ENCODE measurements around the gene PRDX4. TPM values are rescaled to one million over a fixed set of nuclear protein-coding genes. Genes with fewer than 3 reads are reported as not detected.
"Not testable (repeated sequence)": the region's sequence is repeated elsewhere in the genome, so short reads cannot be mapped to it uniquely, and the experiment has no call there.

PRDX4 gene
- polyA plus RNA-seq, 12 donors, result 31.7 to 147 (median 87.3) TPM; not detected in 1

DNA sequence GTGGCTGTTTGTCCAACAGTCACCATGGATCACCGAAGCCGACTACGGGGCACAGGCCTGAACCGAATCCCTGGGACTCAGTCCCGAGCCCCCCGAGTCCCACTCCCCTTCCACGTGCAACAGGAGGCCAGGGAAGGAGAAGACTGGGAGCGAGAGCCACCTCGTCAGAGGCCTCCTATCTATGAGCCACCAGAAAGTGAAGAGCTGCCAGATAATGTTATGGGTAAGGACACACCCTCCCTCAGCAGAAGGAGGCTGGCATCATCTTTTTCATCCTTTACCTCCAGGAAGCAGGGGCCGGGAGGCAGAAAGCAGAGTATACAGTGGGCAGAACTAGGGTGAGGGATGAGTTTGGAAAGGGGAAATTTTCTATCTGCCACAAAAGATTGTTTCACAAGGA, 2.8 kb upstream of the PRDX4 start:
- DNase-seq, result no peak

DNA sequence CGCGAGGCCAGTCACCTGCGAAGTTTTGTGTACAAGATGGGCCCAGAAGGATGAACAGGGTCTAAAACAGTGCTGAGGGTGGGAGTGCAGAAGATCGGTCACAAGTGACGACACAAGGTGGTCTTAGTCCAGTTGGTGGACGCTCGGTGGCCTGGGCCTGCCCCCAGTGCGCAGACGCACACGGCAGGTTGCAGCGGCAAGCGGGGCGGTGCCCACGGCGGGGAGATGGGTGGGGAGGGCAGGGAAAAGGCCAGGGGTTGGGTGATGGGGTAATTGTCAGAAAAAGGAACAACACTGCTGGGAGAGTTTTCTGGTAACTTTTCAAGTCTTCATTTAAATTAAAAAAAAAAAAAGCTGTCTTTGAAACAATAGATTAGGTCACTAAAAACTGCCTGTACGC, 1.0 kb upstream of the PRDX4 start:
- no peak for DNase-seq

DNA sequence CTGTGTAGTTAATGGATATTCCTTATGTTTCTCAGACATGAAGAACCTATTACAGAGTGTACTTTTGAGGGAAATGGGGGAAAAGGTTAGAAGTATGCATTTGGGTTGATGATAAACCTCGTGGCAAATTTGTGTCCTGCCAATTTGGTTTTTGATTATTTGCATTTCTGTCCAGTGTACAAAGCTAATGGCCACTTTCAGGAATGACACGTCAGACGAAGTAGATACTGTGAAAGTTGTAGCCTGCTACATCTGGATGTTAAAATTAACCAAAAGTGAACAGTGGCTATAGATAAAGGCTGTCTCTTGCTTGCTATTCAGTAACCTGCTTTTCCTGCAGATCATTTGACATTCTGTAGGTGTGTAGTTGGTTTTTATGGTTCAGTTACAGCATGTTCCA, 1.0 kb downstream of the PRDX4 start:
- peak; percentile 15 for DNase-seq

DNA sequence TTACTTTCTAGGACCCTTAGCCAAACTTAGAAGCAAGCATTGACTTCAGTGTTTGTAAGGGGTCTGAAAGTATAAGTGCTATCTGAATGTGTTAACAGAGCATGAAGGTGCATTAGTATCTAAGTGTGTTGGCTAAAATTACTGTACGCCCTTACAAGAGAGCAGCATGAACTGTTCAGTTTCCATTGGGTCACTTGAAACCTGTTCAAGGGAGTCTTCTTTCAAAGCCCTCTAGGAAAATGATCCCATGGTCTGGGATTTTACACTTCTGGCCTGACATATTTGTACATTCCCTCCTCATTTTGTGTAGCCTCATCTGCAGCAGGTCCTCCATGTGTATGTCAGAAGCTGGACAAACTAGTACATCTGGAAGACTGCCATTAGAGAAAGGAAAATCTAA, 3.2 kb downstream of the PRDX4 start:
- peak; percentile 19 for DNase-seq

DNA sequence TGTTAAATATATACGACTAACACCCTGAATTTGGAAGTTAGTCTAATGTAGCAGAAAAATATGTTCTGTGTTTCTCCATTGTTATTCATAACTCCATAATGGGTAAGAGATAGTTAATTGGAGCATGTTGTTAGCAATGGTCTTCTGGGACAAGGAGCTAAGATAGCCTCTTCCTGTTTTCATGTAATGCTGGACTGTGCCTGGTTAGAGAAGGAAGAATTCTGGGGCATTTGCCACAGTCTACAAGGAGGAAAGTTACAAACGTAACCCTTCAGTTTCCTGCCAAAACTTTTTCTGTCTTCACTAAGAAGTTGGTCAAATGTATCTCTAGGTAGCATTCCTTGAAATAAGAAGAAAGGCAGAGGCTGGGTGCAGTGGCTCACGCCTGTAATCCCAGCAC, 5.8 kb downstream of the PRDX4 start:
- no peak for DNase-seq

DNA sequence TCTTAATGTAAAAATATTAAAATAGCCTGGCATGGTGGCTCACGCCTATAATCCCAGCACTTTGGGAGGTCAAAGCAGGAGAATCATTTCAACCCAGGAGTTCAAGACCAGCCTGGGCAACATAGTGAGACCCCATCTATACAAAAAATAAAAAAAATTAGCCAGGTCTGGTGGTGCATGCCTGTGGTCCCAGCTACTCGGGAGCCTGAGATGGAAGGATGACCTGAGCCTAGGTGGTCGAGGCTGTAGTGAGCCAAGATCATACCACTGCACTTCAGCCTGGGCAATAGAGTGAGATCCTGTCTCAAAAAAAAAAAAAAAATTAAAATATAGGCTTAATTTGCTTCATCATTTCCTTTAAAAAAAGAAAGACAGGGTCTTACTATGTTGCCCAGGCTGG, 9.2 kb downstream of the PRDX4 start:
- DNase-seq, result not testable (repeated sequence)

DNA sequence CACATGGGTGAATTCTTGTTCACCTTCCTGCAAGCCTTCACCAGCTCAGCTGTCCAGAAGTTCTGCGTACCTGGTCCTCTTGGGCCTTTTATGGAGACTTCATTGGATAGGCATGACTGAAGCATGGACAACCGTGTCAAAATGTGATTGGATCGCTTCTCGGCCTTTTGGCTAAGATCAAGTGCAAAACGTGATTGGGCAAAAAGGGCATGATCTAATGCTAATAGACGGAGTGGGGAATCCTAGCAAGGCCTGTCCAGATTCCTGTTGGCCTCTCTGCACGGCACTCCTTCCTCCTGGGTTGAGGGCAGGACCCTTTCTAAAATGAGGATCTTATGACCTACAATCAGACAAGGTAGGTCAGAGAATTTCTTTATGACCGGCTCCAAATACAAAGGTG, 24.9 kb downstream of the PRDX4 start:
- DNase-seq, result no peak

DNA sequence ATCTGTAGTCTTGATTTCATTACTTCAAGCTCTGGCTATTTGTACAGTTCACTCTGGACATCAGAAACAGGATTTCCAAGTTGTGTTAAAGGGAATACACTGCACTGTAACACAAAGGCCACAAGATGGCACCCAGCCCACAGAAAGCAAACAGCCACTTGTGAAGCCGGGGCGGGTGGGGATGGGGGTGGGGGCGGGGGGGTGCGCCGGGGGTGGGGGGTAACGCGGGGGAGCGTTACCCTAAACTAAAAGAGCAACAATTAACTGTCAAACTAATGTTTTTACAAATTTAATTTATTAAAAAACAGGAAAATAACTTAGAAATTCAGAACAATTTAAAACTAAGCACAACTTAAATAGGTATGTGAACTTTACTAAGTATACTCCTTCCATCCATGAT, 27.3 kb downstream of the PRDX4 start:
- DNase-seq, result peak; percentile 53

DNA sequence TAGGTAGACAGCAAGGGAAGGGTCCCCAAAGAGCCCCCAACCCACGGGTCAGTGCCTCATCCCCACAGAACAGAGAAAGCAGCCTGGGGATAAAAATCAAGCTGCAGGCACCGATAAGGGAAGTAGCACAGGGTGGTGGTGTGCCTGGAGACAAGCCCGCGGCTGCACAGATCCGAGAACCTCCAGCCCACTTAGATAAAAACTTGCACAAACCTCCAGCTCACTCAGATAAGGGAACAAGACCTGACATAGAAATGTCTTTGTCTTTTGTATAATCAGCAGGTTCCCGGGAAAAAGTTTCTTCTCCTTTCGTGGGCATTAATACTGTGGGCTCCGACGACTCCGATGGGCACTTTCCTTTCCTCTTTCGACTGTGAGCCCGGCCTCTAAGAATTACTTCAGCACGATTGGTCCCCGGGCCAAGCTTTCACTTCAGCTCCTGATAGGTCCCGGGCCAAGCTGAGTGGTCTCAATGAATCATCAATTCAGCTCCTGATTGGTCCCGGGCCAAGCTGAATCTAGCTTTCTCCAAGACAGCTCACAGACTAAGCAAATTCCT, 32.4 kb downstream of the PRDX4 start:
- peak; percentile 5 for DNase-seq

DNA sequence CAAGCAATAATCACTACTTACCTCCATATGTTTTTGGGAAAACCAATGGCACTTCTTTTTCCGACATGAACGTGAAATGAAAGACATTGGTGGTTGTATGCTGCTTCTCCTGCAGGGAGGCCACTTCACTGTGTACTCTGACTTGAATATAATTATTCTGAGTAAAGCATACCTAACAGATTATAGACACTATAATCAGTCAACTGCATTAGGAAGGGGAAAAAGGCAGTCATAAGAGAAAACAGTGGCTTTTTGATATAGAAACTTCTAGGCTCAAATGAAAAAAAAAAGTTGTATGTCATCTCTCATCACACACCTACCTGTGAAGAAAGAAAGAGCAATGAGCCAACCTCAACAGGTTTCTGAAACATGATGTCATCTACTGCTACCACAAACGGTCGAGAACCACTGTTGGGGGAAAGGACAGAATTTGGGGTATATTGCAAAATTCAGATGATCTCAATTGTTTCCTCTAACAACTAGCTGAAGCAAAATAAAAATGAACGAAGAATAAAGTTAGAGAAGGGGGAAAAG, 37.4 kb downstream of the PRDX4 start:
- DNase-seq, result no peak

DNA sequence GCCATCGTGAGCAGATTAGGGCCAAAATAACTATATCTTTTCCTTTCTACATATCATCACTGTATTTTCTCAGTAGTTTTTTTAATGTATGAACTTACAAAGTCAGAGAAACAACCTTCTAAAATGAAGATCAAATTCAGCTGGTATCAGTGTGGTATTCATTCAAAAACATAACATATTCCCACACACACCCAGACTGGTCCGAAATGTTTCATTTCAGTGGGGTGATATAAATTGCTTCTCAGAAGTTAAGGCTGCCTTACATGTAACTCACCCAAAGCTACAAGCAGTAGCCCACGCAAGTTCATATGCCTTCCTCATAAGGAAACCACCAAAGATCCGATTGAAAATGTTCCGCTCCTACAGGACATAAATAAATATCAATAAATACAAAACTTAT, 37.9 kb downstream of the PRDX4 start:
- no peak for DNase-seq

DNA sequence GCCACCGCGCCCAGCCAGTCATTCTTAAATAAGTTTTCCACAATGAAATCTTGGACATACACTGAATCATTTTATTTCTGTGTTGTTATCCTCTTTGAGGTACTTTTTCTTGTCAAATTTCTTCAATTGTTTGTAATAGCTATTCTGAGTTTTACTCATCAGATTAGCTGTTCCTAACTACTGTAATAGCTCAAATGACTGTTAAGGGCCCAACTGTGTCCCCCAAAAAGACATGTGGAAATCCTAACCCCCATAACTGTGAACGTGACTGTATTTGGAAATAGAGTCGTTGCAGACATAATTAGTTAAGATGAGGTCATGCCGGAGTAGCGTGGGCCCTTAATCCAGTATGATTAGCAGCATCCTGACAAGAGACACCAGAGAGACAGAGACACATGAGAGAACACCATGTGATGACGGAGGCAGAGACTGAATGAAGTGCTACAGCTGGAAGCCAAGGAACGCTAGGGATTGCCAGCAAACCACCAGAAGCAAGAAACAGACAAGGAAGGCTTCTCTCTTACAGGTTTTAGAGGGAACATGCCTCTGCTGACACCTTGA, 52.9 kb downstream of the PRDX4 start:
- no peak for DNase-seq

DNA sequence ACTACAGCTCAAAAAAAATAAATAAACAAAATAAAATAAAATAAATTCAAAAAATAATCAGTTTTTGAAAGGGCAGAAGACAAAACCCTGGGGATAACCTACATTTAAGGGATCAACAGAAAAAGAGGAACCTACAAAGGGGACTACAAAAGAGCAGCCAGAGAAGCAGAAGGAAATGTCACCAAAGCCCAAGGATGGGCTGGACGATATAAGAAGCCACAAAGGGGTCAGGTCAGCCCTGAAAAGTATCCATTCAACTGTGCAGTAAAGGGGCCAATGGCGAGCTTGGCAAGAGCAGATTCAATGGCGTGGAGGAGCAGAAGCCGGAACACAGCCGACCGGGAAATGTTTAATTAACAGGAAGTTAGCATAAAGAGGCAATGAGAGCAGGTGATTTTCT, 58.9 kb downstream of the PRDX4 start:
- no peak for DNase-seq

DNA sequence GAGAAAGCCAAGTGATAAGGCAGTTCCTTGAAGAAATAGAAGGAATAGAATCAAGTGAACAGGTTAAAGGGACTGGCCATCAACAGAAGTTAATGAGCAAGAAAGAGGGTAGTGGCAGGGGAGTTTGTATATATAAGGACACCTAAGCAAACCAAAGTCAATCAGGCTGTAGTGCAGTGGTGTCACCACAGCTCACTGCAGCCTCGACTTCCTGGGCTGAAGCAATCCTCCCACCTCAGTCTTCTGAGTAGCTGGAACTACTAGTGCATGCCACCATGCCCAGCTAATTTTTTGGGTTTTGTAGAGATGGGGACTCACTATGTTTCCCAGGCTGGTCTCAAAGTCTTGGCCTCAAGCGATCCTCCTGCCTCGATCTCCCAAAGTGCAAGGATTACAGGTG, 59.9 kb downstream of the PRDX4 start:
- DNase-seq, result no peak

DNA sequence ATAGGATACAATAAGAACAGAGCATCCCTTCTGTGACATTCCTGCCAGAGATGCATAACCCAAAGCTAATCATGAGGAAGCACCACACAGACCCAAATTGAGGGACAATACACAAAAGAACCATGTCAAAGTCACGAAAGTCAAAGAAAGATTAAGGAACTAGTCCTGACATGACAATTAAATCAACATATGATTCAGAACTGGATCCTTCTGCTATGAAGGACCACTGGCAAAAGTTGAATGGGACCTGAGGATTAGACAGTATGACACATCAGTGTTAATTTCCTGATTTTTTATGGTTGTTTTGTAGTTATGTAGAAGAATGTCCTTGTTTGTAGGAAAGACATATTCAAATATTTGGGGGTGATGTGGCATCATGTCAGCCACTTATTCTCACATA, 61.9 kb downstream of the PRDX4 start:
- no peak for DNase-seq

DNA sequence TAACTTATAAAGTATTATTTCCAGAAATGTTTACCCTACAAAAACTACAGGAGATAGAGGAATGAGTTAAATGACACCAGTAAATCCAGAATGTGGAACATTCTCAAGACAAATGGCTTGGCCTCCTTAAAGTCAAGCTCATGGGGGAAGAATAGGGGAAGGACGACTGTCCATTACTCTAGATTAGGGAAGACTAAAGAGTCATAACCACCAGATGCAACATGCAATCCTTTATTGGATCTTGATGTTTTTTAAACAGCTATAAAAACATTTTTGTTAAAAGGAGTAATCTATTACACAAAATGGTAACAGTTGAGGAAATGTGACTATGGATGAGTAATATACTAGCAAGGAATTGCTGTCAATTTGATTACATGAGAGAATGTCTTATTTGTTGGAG, 64.7 kb downstream of the PRDX4 start:
- no peak for DNase-seq

DNA sequence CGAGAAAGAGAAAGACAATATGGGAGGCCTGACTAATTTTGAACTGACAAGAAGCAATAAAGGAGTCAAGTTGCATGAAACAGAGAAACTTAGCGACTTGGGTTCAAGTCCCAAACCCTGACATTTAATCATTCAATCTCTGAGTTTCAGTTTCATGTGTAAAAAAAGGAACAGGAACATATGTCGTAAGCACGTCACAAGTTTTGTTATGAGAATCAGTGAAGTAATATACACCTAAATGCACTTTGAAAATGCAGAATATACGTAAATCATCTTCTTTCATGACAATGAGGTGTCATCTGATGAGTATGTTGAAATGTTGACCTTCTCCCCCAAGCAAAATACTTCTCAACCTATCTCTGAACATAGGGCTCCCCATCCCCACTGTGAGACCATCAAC, 65.4 kb downstream of the PRDX4 start:
- no peak for DNase-seq

Other genes with a start within 250 kb of the PRDX4 start
- gene ACOT9, start 75.8 kb downstream of the PRDX4 start, polyA plus RNA-seq (ENCODE audit: insufficient read length in 12 of 12), result 10 to 100 TPM in 11 of 12 donors, not detected in 1; 39.2 to 83.5 (median 60.2) TPM
- 100 to 1,000 TPM in 2 of 12 donors, 10 to 100 TPM in 9, not detected in 1; 31.7 to 113 (median 46.3) TPM for gene SAT1, start 115.7 kb downstream of the PRDX4 start, polyA plus RNA-seq (ENCODE audit: insufficient read length in 12 of 12)
- 10 to 100 TPM in 11 of 12 donors, not detected in 1; 13.5 to 37.0 (median 19.6) TPM for gene APOO, start 240.4 kb downstream of the PRDX4 start, polyA plus RNA-seq (ENCODE audit: insufficient read length in 12 of 12)
- under 1 TPM in 5 of 12 donors, not detected in 7; 0.09 to 0.15 (median 0.11) TPM for gene CXorf58, start 240.5 kb downstream of the PRDX4 start, polyA plus RNA-seq (ENCODE audit: insufficient read length in 12 of 12)